GM18951 (cell line): ENCODE data around the gene CYP27A1.

ENCODE experiments used
- POLR2A ChIP-seq: IDR thresholded peaks from 4 replicates; pipeline ENCODE4 v1.6.1; 2011; ENCODE audit warnings: mild to moderate bottlenecking; ENCODE audit not compliant: insufficient read length, insufficient read depth; ENCODE audit errors: extremely low read depth
- in situ Hi-C: fragments of 300-500 bp; cut with MboI; formaldehyde crosslinking; loops from one replicate; pipeline ENCODE4 v1.12.0; 2022; ENCODE audit warnings: low sequenced_read_pairs, mixed read lengths, inconsistent platforms; ENCODE audit not compliant: unreplicated experiment

Gene CYP27A1

DNA sequence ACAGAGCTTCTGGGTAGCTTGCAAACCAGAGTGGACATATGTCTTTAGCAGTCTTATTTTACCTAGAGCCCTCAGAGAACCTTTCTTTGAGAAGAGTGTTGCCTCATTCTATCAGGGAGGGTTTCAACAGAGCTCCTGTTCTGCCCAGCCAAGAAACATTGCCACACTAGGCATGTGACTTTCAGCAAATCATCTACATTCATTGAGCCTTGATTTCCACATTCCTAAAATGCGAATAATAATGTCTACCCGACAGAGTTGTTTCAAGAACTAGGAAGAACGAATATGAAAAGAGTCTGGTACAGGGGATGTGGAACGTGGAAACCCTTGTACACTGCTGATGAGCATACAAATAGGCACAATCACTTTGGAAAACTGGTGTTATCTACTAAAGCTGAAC, 57.5 kb downstream of the CYP27A1 start:
- in situ Hi-C loops = loop anchor here (25.0 kb wide), 1 partner anchor 427 kb away; the partner anchor contains the start of gene VIL1
- no peak for TF ChIP-seq POLR2A

DNA sequence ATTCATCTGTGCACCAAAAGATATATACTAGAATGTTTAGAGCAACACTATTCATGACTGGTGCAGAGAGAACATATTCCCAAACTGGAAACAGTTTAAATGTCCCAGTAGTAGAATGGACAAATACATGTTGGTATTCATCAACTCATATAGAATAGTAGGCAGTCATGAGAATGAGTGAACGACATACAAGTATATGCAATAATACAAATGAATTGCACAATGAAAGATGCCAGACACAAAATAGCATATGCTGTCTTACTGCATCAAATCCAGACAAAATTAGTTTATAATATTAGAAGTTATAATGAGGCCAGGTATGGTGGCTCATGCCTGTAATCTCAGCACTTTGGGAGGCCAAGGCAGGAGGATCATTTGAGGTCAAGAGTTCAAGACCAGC, 57.9 kb downstream of the CYP27A1 start:
- in situ Hi-C loops = loop anchor here (10.0 to 25.0 kb wide), 2 partner anchors 185 to 428 kb away; partner anchors contain the start of genes BCS1L, VIL1 and ZNF142
- no peak for TF ChIP-seq POLR2A

DNA sequence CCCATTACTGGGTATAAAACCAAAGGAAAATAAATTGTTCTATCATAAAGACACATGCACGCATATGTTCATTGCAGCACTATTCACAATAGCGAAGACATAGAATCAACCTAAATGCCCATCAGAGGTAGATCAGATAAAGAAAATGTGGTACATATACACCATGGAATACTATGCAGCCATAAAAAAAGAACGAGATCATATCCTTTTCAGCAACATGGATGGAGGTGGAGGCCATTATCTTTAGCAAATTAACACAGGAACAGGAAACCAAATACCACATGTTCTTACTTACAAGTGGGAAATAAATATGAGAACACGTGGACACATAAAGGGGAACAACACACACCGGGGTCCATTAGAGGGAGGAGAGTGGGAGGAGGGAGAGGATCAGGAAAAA, 62.4 kb downstream of the CYP27A1 start:
- in situ Hi-C loops = loop anchor here (10.0 to 25.0 kb wide), 2 partner anchors 190 to 432 kb away; partner anchors contain the start of genes BCS1L, VIL1 and ZNF142

DNA sequence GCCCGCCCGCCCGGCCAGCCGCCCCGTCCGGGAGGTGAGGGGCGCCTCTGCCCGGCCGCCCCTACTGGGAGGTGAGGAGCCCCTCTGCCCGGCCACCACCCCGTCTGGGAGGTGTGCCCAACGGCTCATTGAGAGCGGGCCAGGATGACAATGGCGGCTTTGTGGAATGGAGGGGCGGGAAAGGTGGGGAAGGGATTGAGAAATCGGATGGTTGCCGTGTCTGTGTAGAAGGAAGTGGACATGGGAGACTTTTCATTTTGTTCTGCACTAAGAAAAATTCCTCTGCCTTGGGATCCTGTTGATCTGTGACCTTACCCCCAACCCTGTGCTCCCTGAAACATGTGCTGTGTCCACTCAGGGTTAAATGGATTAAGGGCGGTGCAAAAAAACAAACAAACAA, 65.0 kb downstream of the CYP27A1 start:
- in situ Hi-C loops = loop anchor here (10.0 to 25.0 kb wide), 2 partner anchors 192 to 435 kb away; partner anchors contain the start of genes BCS1L, VIL1 and ZNF142

DNA sequence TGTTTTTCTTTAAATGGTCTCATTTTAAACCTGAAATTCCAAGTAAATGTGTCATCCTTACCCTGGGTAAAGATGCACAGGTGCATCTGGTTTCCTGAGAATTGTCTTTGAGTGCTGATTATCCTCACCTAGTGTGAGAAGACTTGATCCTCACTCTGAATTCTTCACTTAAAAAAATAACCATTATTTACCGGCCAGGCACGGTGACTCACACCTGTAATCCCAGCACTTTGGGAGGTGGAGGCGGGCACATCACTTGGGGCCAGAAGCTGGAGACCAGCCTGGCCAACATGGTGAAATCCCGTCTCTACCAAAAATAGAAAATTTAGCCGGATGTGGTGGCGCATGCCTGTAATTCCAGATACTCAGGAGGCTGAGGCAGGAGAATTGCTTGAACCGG, 67.8 kb downstream of the CYP27A1 start:
- TF ChIP-seq POLR2A = no peak

DNA sequence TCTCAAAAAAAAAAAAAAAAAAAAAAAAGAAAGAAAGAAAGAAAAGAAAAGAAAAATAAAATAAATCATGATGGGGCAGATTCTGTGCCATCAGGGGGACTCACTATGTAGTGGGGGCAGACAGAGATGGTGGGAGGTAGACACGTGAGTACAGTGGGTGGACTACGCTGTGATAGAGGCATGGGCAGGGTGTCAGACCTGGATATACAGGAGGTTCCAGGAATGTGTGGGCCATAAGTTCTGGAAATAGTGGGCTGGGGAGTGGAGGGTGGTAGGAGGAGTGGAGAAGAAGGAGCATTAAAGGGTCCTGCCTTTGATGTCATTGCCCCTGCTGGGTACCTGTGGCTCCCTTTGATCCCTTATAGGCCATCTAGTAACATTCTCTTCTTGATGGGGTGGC, 68.8 kb downstream of the CYP27A1 start:
- in situ Hi-C loops = no loop called here
- no peak for TF ChIP-seq POLR2A

More for the DNA sequence above, 67.8 kb downstream of the CYP27A1 start:
- in situ Hi-C loops = loop anchor here (10.0 to 25.0 kb wide), 2 partner anchors 195 to 437 kb away; partner anchors contain the start of genes BCS1L, VIL1 and ZNF142

DNA sequence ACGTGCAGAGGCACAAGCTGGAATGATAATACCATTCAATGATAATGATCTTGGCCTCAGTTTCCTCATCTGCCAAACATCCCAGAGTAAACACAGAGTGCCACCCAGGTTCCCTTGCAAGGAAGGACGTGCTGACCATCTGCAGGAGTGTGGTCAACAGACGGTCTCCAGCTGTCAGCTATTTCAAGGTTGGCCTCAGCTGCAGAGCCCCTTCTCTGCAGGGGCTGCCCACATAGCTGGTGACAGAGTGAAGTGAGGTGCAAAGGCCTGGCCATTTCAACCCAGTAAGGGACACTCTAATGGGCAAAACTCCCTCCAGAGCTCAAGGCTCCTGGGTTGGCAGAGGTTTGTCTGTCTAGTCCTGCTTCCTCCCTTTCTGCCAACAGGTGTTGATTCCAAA, 69.3 kb downstream of the CYP27A1 start:
- in situ Hi-C loops = no loop called here
- no peak for TF ChIP-seq POLR2A

DNA sequence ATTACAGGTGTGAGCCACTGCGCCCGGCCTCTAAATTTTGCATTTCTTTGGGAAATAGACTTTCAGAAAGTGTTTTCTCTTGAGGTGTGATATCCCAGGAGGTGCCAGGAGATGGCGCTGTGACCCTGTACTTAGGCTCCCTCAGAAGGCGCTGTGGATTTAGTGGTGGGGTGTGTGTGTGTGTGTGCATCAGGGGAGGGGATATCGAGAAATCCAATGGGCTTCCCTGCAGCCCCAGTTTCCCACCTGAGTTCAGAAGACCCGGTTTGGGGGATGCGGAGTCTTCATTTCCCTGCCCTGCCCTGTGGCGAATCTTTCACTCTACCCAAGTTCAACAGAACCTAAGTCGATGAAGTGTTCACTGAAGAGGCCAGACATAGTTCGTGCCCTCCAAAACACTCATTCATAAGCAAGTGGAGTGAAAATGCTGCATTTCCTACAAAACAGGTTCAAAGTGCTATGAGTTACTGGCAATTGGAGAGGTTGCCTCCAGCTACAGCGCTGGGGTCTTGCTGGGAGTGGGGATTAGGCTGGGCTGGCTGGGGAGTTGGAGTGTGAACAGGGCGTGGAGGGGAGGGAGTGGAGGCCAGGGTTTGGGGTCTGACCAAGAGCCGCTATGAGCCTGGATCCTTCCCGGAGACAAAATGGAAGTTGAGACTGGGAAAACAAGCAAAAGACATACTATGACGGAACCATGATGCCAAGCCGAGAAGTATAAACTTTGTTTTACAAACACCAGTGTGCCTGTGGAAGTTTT, 71.1 kb downstream of the CYP27A1 start:
- TF ChIP-seq POLR2A = no peak
- in situ Hi-C loops = no loop called here

DNA sequence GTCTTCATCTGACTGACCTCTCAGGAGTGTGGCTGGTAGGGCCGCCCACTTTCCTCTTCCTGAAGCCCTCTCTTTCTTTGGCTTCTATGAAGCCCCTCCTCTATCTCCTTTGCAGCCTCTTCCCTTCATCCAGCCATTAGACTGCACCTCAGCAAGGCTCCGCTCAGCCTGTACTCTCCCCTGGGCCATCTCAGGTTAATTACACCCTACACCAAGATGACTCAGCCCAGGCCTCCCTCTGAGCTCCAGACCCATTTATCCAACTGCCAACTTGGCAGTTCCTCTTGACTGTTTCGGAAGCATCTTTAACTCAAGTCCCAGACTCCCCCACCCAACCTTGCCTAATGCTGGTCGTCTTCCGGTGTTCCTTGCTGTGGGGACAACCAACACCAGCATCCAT, 71.8 kb downstream of the CYP27A1 start:
- in situ Hi-C loops = no loop called here
- TF ChIP-seq POLR2A = no peak

DNA sequence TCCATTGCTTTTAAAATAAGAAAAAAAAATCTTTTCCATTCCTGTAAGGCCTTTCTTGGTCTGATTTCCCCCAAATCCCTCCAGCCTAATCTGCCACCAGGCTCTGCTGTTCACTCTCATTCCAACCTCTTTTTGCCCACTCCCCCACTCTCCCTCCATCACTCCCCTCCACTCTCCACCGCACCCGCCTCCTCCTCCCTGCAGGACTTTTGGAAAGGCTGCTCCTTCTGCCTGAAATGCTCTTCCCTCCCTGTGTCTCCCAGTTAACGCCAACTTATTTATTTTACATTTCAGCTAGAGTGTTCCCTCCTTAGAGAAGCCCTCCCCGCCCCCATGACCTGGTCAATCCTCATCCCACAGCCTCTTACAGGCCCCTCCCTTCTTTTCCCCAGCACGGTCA, 72.9 kb downstream of the CYP27A1 start:
- in situ Hi-C loops = no loop called here
- TF ChIP-seq POLR2A = no peak

DNA sequence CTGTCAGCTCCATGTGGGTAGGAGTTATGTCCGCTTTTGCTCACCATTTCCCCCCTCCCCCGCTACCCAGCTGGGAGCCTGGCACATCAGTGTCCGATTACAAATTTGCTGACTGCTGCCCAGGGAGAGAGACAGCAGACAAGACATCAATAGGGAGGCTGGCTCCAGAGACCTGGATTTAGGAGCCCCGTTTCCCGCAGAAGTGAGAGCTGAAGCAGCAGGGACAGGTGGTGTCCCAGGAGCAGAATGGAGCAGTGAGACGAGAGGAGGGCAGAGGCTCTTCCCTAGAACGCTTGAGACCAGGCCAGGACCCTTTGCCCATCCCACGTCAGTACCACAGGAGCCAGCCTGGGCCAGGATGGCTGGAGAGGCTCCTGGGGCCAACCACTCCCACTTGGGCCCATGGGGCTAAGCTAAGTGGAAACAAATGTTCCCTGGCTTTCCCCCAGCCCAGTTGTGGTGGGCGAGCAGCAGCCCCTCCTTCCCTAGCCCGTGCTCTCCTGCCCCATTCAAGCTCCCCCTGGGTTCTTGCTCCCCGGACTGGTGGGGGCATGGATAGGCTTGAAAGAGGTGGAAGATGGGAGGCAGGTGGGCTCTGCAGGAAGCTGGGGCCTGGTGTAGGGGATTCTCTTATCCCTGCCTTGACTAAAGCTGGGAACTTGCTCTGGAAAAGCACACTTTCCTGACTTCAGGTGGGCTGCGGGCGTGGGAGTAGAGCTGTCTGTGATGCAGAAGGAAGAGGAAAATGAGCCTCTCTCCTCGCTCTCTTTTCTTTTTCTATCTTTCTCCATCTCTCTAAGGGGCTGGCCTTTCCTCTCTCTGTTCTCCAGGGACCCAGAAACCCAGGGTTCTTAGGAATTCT, 73.6 kb downstream of the CYP27A1 start:
- no peak for TF ChIP-seq POLR2A
- in situ Hi-C loops = no loop called here

DNA sequence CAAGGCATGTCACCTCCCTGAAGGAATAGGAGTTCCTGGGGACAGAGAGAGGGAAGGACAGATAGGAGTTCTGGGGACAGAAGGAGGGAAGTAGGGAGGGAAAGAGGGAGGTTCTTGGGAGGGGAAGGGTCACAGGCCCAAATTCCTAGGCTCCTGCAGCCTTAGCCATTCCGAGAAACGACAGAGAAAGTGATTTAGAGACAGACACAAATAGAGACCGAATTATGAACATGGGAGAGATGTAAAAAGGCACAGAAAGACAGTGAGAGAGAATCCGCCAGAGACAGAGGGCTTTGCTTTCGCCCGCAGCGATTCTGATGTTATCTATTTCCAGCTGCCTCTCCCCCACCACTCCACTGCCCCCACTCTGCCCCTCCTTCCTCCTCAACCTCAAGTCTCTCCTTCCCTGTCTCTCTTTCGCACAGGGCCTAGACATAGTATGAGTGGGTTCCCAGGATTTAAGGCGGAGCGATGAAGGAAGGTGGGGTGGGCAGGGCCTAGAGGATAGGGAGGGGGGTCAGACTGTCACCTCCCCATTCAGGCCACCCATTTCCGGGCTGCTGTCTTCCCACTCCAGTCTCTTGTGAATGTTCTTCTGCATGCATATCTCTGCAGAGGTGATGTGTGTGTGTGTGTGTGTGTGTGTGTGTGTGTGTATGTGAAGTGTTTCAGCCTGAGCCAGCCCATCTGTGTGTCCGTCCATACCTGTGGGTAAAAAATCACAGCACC, 74.4 kb downstream of the CYP27A1 start:
- in situ Hi-C loops = no loop called here
- no peak for TF ChIP-seq POLR2A

DNA sequence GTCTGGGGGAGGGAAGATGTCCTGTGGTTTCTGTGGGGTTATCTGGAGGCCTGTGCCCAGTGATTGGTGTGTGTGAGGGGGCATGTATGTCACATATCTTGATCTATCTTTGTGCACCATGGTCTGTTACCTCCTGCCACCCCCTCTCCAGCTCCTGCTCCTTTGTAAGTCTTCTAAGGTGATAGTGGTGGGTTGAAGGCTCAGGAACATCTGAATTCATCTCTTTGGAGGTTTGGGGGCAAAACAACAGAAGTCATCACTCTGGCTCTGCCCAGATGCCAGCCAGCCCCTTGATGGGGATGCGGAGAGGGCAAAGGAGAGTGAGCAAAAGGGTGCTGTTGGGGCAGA, 74.9 kb downstream of the CYP27A1 start:
- in situ Hi-C loops = no loop called here
- no peak for TF ChIP-seq POLR2A
